Stimulated activated CD4-positive, alpha-beta T cell treated with anti-CD3 and anti-CD28 coated beads, TNF-alpha, amount 100 ng/mL, for 24 hours (primary cell): ENCODE data around the gene RPL35A.
A peak's percentile ranks its signal among the peaks of the same experiment; 100 is the strongest.
"Not testable (repeated sequence)": the region's sequence is repeated elsewhere in the genome, so short reads cannot be mapped to it uniquely, and the experiment has no call there.

Experiments
- DNase-seq, 3 experiments: peaks; one replicate each; pipeline ENCODE4 v3.0.0-alpha.2; 2020; ENCODE audit warnings: low read depth in 3 of 3

RPL35A gene

DNA sequence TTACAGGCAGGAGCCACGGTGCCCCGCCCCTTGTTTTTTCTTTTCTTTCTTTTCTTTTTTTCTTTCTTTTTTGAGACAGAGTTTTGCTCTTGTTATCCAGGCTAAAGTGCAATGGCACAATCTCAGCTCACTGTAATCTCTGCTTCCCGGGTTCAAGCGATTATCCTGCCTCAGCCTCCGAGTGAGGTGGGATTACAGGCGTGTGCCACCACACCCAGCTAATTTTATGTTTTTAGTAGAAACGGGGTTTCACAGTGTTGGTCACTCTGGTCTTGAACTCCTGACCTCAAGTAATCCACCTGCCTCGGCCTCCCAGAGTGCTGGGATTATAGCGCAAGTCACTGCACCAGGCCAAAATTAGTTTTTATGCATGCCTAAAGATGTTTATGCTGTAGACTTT, 2.5 kb downstream of the RPL35A start:
- no peak for DNase-seq

DNA sequence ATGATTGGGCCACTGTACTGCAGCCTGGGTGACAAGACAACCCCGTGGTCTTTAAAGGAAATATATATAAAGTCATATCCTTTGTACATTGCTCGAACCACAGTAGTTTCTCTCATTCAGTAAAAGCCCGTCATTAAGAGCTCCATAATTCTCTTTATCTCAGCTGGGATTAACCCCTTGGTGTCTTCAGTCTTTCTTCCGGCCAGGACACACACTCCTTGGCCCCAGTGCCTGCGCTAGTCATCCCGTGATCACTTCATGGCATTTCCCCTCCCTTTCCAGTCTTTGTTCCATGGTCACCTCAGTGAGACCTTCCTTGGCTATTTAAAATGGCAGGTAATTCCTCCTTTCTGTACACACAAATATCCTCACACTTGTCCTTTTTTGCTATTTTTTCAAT, 3.3 kb downstream of the RPL35A start:
- no peak for DNase-seq

DNA sequence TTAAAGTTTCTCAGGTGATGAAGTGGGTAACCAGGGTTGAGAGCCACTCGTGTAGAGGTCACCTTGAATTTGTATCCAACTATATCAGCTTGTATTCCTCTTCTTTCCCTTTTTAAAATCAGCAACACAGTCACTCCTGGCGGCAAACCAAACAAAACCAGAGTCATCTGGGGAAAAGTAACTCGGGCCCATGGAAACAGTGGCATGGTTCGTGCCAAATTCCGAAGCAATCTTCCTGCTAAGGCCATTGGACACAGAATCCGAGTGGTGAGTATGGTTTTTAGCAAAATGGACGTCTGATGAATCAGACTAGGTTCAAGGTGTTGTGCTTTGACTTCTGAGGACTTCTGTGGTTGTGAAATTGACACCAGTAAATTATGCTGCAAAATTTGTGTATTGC, 3.9 kb downstream of the RPL35A start:
- no peak for DNase-seq

DNA sequence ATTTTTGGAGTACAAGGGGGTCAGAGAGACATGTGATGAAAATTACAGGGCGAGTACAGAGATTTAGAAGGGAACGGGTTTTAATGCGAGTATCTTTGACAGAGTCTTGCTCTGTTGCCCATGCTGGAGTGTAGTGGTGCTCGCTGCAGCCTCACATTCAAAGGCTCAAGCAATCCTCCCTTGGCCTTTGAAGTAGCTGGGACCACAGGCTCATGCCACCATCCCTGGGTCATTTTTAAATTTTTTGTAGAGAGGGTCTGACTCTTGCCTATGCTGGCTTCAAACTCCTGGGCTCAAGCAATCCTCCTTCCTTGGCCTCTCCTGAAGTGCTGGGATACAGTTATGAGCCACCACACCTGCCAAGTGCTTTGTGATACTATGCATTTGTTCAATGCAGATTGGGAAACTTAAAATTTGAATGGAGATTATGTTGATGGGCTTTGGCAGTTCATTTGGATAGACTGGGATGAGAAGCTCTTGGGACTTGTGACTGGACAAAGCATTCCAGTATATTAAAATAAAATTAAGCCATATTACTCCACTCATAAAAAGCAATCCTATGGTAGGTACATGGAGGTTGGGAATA, 6.0 kb downstream of the RPL35A start:
- no peak for DNase-seq

DNA sequence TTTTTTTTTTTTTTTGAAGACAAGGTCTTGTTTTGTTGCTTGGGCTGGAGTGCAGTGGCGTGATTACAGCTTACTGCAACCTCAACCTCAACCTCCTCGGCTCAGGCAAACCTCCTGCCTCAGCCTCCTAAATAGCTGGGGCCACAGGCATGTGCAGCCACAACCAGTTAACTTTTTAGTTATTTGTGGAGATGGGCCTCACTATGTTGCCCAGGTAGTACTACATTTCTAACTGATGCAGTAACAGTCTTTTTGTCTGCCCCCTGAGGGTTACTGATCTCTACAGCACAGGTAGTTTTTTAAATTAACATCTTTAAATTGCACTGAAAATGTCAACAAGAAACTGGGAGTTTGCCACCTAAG, 6.6 kb downstream of the RPL35A start:
- no peak for DNase-seq

DNA sequence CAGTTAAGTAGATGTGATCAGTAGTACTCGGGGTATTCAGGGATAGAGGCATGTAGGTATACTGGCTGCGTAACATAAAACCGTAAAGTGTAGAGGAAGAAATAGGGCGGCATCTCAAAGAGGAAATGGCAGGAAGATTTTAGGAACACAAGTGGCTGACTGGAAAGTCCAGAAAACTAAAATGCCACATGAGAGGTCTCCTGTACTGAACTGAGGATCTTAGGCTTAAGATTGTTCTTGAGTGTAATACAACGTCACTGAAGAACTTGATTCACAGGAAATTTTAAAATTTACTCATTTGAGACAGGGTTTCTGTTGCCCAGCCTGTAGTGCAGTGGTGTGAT, 7.8 kb downstream of the RPL35A start:
- no peak for DNase-seq

DNA sequence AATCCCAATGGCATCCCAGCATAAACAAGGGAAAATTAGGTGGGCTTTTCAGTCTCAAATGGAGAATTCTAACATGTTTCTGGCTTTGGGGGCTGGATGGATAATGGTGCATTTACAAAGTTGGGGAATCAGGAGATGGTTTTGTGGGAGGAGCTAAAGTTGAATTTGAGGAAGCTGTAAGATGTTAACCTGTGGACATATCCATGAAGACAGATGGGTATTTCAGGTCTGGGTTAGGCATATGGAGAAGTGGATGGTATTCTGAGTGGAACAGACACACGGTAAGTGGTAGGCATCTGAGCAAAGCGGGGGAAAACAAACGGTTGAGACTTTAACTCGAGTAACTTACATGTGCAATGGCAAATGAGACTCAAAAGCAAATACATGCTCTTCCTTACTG, 8.4 kb downstream of the RPL35A start:
- DNase-seq, result no peak

DNA sequence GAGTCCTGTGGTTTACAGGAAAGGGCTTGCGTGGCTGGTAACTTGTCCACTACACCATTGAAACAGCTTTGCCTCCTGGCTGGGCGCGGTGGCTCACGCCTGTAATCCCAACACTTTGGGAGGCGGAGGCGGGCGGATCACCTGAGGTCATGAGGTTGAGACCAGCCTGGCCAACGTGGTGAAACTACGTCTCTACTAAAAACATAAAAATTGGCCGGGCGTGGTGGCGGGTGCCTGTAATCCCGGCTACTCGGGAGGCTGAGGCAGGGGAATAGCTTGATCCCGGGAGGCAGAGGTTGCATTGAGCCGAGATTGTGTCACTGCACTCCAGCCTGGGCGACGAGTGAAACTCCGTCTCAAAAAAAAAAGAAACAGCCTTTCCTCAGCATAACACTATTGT, 8.9 kb downstream of the RPL35A start:
- DNase-seq, result not testable (repeated sequence)

DNA sequence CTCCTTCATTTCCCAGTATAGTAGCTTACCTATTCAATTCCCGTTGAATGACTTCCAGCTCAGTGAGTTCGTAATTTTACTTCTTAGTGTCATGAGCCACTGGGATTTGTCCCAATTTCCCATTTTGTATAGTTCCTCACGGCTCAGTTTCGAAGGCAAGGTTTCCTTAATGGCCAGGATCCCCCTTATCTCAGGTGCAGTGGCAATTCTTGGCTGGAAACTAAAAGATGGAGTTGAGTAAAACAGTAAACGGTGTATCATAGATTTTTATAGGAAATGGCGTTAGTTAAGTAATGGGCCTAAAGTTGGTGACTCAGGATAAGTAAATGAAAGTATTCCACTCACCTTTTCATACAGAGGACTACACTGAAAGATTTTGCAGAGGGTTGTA, 9.5 kb downstream of the RPL35A start:
- DNase-seq, result no peak

DNA sequence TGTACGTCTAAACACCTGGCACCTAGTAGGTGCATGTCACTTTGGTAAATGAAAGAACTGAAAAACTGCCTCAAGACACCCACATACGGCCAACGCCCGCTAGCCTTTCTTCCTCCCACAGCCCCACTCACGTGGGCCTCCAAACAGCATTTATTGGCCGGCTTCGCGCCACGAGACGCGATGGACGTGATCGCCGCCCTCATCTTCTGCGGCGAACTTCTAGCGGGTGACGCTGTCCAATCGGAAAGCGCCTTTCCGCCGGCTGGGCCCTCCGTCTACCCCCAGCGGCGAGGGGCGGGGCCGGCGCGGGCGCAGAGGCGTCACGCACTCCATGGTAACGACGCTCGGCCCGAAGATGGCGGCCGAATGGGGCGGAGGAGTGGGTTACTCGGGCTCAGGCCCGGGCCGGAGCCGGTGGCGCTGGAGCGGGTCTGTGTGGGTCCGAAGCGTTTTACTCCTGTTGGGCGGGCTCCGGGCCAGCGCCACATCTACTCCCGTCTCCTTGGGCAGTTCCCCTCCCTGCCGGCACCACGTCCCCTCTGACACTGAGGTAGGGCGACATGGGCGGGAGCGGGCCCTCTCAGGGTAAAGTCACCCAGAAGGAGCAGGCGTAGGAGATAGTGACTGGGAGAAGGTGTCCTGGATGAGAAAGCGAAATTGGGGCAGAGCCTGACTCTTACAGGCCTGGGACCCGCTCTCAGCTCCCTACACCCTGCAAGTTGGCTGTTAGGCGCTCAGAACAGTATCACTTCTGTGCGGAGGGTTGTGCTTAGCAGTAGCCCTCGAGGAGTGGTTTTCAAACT, 10.1 kb downstream of the RPL35A start, which contains the start of gene LMLN:
Gene LMLN, plus strand, starts transcription at position 327 of the 803 bp plus-strand sequence. Its CDS starts 29 bp downstream, at position 356.
- peak; percentile 87 to 95 (median 89) for DNase-seq

DNA sequence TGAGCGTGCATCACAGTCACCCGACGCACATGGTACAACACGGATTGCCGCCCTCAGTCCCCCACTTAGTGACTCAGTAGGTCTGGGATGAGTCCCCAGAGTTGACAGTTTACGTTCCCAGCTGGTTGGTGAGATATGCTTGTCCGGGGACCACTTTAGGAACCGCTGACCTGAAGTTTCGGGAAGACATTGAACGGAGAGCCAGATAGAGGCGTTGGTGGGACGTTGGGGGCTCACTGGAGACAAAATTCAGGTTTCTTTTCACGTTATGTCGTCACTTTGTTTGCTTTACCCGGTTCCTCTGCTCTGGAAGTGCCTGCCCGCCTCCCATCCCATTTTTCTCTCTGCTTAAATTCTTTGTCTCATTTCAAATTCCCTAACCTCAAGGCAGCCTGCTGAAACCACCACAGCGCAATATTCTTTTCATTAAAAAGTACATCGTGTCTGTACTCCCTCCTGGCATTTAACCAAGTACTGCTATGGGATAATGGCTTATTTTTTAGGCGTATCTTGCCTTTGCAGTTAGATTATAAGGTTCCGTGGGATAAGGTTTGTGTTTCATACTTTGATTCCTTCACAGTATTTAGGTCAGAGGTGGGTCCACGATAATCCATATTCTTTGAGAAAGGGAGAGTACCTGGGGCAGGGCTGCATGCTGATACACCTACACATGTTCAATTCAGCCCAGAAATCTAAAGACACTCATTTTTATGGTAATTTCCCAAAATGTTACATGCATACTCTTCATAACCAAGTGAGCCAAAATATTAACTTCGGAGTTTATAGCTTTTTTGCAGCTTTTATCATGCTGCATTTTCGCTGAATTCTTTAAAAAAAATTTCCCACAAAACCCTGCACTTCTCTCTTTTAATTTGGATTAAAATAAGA, 10.9 kb downstream of the RPL35A start:
- DNase-seq, result peak in 1 of 3 experiments; percentile 56

DNA sequence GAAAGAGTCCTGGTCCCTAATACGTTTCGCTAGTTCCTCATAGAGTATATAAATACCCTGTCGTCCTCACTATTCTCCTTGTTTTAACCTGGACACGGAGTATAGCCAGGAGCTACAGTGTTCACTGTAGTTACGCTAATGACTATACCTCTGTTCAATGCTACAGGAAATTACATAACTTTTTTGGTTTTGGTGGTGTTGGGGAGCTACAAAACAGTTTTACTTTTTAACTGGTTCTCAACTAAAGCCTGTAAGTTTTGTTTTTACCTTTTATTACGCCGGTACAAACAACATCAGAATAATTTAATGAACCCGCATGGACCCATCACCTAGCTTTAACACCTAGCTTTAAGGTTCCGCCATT, 11.6 kb downstream of the RPL35A start:
- DNase-seq, result no peak

DNA sequence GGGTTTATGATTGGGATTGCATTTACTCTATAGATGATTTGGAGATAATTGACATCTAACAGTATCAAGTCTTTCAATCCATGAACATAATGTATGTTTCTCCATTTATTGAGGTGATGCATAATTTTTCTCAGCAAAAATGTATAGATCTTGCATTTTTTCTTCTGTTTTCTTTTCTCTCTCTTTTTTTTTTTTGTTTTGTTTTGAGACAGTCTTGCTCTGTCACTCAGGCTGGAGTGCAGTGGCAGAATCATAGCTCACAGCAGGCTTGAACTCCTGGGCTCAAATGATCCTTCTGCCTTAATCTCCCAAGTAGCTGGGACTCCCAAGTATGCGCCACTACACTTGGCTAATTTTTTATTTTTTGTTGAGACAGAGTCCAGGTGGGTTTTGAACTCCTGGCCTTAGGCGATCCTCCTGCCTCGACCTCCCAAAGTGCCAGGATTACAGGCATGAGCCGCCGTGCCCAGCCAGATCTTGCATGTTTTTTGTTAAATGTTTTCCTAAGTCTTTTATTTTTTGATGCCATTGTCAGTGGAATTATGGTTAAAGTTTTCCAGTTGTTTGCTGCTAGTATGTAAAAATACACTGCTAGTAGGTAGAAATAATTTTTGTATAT, 13.1 kb downstream of the RPL35A start:
- no peak for DNase-seq

DNA sequence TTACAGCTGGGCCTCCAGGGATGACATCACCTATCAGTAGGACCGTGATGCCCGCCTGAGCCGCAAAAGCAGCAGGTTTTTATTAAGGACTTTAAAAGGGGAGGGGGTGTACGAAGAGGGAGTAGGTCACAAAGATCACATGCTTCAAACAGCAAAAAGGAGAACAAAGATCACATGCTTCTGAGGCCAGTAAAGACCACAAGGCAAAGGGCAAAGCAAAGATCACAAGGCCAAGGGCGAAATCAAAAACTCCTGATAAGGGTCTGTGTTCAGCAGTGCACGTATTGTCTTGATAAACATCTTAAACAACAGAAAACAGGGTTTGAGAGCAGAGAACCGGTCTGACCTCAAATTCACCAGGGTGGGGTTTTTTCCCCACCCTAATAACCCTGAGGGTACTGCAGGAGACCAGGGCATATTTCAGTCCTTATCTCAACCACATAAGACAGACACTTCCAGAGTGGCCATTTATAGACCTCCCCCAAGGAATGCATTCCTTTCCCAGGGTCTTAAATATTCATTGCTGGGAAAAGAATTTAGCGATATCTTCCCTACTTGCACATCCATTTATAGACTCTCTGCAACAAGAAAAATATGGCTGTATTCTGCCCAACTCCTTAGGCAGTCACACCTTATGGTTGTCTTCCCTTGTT, 17.5 kb downstream of the RPL35A start:
- not testable (repeated sequence) for DNase-seq

DNA sequence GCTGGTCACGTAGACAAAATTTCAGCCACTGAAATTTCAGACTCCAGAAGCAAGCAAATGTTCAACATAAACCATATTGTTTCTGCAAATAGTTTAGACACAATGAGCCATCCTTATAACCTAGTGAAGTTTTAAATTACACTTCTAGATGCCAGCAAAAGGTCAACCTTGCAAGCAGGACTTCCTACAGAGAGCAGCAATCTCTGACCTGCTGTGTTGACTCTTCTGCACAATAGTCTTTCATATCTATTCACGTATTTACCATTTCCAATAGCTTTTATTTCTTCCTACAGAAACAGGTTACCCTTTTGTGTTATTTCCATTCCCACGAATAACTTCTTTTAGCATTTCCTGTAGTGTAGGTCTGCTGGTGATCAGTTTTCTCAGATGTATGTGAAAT, 20.6 kb downstream of the RPL35A start:
- DNase-seq, result no peak

DNA sequence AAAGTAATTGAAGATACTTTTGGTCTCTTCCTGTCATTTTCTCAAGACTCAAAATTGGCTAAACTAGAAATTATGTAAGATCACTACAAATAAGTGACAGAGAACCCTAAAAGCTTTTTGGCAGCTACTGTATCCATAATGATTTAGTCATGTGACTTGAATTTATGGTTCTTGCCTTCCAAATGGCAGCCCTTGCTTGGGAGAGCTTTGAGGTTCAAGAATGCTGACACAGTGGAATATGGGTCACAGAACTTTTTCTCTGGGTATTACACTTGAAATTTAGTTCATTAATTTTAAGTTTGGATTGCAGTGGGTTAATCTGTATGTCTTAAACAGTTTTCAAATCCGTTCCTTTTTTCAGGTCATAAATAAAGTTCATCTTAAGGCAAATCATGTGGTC, 24.0 kb downstream of the RPL35A start:
- no peak for DNase-seq

DNA sequence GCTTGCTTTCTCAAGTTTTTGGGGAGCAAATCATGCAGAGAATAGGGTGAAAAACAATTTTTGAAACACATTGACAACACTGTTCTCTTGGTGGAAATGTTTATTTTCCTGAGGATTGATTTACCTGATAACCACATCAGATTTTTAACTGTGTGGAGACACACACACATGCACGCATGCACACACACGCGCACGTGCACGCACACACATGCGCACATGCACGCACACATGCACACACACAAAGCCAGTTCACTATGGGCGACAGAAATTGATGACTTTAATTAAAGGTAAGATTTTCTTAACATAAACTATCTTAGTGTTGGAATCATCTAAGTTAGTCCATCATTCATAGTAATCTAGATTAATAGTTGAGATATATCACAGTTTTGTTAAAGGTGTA, 25.3 kb downstream of the RPL35A start:
- DNase-seq, result no peak

DNA sequence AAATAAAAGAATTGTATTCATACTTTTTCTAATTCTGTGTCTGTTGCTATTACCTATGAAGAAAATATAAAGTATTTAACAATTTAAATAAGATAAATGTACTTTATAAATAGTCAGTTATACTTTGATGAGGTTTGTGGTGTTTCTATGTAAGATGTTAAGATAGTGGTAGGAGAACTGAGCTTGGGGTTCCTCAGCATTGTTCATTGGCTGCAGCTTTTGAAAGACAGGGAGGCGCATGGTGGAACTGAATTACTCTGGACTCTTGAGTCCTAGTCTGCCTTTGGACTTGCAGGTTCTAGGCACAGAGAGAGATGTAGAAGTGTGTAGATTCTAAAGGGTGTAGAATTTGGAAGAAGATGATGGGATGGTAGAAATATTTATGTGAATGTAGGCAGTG, 33.1 kb downstream of the RPL35A start:
- no peak for DNase-seq

DNA sequence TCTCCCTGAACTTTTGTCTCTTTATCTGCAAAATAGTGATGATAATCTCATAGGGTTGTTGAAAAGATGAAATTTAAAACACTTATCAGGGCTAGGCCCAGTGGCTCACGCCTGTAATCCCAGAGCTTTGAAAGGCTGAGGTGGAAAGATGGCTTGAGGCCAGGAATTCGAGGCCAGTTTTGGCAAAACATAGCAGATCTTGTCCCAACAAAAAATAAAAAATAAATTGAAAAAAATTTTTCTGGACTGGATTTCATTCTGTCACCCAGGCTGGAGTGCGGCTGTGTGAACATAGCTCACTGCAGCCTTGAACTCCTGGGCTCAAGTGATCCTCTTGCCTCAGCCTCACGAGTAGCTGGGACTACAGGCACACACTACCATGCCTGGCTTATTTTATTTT, 39.7 kb downstream of the RPL35A start:
- no peak for DNase-seq

DNA sequence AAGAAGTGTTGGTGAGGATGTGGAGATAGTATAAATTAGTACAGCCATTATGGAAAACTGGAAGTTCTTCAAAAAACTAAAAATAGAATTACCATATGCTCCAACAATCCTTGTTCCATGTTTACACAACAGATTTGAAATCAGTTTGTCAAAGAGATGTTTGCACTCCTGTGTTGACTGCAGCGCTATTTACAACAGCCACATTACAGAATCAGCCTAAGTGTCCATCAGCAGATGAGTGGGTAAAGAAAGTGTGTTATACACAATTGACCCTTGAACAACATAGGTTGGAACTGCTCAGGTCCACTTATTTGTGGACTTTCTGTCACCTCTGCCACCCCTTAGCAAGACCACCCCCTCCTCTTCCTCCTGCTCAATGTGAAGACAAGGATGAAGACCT, 44.7 kb downstream of the RPL35A start:
- DNase-seq, result no peak

DNA sequence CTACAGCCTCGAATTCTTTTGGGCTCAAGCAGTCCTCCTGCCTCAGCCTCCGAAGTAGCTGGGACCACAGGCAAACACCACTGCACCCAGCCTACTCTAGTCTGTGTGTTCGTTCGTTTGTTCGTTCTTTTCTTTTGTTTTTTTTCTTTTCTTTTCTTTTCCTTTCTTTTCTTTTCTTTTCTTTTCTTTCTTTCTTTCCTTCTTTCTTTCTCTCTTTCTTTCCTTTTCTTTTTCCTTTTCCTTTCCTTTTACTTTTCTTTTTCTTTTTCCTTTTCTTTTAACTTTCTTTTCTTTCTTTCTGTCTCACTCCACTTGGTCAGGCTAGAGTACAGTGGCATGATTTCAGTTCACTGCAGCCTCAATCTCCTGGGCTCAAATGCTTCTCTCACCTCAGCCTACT, 46.9 kb downstream of the RPL35A start:
- DNase-seq, result no peak

DNA sequence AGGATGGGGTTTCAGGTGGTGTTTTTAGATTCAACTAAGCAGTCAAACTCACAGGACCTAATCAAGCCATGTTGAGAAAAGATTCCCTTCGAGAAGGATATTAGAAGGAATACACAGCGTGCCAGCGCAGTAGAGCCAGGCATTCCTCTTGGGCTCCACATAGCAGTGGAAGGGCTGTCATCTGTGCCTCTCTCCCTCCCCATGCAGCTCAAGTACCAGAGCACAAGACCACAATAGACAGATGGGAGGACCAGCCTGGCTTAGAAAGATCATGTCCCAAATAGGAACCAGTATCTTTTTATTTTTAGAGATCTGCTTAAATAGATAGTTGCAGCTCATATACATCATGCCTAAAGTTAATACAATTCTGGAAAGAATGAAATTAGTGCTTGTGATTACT, 47.9 kb downstream of the RPL35A start:
- no peak for DNase-seq
